AG04450 (cell line): ENCODE data around the gene NEK1. TPM values are rescaled to one million over a fixed set of nuclear protein-coding genes. Genes with fewer than 3 reads are reported as not detected.

Experiments
- CTCF ChIA-PET: fragments of 300-600, 350-600 bp; formaldehyde crosslinking; extraction: SDS; loops from one replicate; lab custom pipeline; 2022; ENCODE audit warnings: antibody characterized with exemption, inconsistent platforms; lab: Charles Lee
- POLR2A ChIA-PET: fragments of 350-600 bp; formaldehyde crosslinking; extraction: SDS; loops from one replicate; lab custom pipeline; 2021; ENCODE audit warnings: antibody characterized with exemption, inconsistent platforms; lab: Yijun Ruan, JAX
- DNase-seq: peaks from one replicate; pipeline ENCODE4 v3.0.0-alpha.2; 2011; ENCODE audit warnings: low read depth, low spot score
- H3K27ac ChIP-seq: one replicate; pipeline ENCODE4 v1.5.1; 2012; ENCODE audit warnings: low read depth, low read length, control low read depth
- H3K27me3 ChIP-seq: one replicate; pipeline ENCODE4 v1.6.0; 2012; ENCODE audit warnings: low read length; ENCODE audit not compliant: control insufficient read depth, insufficient read depth
- H3K4me3 ChIP-seq: 2 replicates; pipeline ENCODE4 v1.5.1; 2011; ENCODE audit warnings: mild to moderate bottlenecking, low read depth, low read length, control low read depth
- H3K9me3 ChIP-seq: 2 replicates; pipeline ENCODE4 v1.5.1; 2012; ENCODE audit warnings: low read length; ENCODE audit not compliant: control insufficient read depth, insufficient read depth
- polyA plus RNA-seq: library from polyadenylated mRNA; depleted of rRNA; stranded (reverse); fragments of >200 nt; gene quantifications from 2 replicates; pipeline ENCODE4 v1.2.3, GENCODE V29; 2011
- TF ChIP-seq, protein P1 (sequence below): IDR thresholded peaks from 2 replicates; pipeline ENCODE4 v1.5.1; 2011; ENCODE audit warnings: low read depth, low read length, control low read depth, inconsistent platforms

Gene NEK1
- polyA plus RNA-seq, 1 experiment: 7.7 TPM

GRCh38 chr4:169640261-169640870, 28.0 kb upstream of the NEK1 start:
- POLR2A ChIA-PET: interaction anchor here (0.5 to 1.0 kb wide), 3 partner anchors 19 to 630 kb away, joined by 5 to 9 read pairs (median 6); partner anchors contain the start of gene CBR4
- no peak overlapping the region for H3K27ac ChIP-seq
- TF ChIP-seq, protein P1, sequence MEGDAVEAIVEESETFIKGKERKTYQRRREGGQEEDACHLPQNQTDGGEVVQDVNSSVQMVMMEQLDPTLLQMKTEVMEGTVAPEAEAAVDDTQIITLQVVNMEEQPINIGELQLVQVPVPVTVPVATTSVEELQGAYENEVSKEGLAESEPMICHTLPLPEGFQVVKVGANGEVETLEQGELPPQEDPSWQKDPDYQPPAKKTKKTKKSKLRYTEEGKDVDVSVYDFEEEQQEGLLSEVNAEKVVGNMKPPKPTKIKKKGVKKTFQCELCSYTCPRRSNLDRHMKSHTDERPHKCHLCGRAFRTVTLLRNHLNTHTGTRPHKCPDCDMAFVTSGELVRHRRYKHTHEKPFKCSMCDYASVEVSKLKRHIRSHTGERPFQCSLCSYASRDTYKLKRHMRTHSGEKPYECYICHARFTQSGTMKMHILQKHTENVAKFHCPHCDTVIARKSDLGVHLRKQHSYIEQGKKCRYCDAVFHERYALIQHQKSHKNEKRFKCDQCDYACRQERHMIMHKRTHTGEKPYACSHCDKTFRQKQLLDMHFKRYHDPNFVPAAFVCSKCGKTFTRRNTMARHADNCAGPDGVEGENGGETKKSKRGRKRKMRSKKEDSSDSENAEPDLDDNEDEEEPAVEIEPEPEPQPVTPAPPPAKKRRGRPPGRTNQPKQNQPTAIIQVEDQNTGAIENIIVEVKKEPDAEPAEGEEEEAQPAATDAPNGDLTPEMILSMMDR: no peak
- H3K9me3 ChIP-seq: no peaks in the 10 kb centered on the region
- peak; percentile 58 for DNase-seq
- CTCF ChIA-PET: interaction anchor here (1.0 kb wide), 1 partner anchor 20 kb away, joined by 3 read pairs; no protein-coding TSS in a partner anchor
- no peak overlapping the region for H3K4me3 ChIP-seq
- no peaks in the 10 kb centered on the region for H3K27me3 ChIP-seq

- POLR2A ChIA-PET: no interaction called here
- no peak for DNase-seq
- Histone ChIP-seq H3K27ac (no peak overlapping the region), H3K9me3 (no peaks in the 10 kb centered on the region; the same call in 1 of the 2 replicates), H3K4me3 (no peak overlapping the region), H3K27me3 (no peaks in the 10 kb centered on the region)
- CTCF ChIA-PET: interaction anchor here (1.0 kb wide), 1 partner anchor 15 kb away, joined by 3 read pairs; the partner anchor contains the start of gene CLCN3
- TF ChIP-seq, protein P1: no peak
Observed at GRCh38 chr4:169634975-169635374, 22.6 kb upstream of the NEK1 start.

DNA sequence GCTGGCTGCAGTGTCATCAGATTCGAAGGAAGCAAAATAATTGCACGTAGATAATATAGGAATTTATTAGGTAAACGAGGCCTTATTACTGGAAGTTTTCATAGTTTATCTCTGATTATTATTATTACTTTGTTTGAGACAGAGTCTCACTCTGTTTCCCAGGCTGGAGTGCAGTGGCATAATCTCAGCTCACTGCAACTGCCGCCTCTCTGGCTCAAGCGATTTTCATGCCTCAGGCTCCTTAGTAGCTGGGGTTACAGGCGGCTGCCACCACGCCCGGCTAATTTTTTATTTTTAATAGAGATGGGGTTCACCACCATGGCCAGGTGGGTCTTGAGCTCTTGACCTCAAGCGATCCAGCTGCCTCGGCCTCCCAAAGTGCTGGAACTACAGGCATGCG, 20.5 kb upstream of the NEK1 start:
- TF ChIP-seq, protein P1: no peak
- DNase-seq: no peak
- CTCF ChIA-PET: interaction anchor here (1.0 kb wide), 1 partner anchor 14 kb away, joined by 4 read pairs; no protein-coding TSS in a partner anchor
- Histone ChIP-seq H3K27ac (no peak overlapping the region), H3K9me3 (no peaks in the 10 kb centered on the region; the same call in 1 of the 2 replicates), H3K4me3 (no peak overlapping the region), H3K27me3 (no peaks in the 10 kb centered on the region)
- POLR2A ChIA-PET: no interaction called here

DNA sequence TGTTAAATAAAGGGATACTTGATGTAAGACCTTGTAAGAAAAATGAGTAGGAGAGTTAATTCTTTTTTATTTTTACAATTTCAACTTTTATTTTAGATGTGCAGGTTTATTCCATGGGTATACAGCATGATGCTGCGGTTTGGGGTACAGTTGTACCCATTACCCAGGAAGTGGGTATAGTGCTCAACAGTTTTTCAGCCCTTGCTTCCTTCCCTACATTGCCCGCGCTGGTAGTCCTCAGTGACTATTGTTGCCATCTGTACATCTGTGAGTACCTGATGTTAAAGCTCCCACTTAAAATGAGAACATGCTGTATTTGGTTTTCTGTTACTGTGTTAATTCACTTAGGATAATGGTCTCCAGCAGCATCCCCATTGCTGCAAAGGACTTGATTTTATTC, 17.7 kb upstream of the NEK1 start:
- DNase-seq: no peak
- TF ChIP-seq, protein P1: no peak
- no peak overlapping the region for H3K27ac ChIP-seq
- no peaks in the 10 kb centered on the region for H3K27me3 ChIP-seq
- H3K9me3 ChIP-seq: no peaks in the 10 kb centered on the region; the same call in 1 of the 2 replicates
- CTCF ChIA-PET: interaction anchor here (1.1 to 1.8 kb wide), 2 partner anchors 10 to 17 kb away, joined by 3 to 5 read pairs; partner anchors contain the start of genes CLCN3 and NEK1
- H3K4me3 ChIP-seq: no peak overlapping the region
- POLR2A ChIA-PET: no interaction called here

DNA sequence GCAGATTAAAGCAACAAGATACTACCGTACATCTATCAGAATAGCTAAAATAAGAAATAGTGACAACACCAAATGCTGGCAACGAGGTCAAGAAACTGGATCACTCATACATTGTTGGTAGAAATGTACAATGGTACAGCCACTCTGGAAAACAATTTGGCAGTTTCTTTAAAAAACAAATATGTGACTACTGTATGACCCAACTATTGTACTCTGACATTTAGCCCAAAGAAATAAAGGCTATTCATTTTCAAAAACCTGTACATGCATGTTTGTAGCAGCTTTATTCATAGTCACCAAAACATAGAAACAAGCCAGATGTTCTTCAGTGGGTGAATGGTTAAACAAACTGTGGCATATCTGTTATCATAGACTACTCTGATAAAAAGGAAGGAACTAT, 16.2 kb upstream of the NEK1 start:
- ChIA-PET POLR2A (no interaction called here), CTCF (interaction anchor here (1.8 kb wide), 1 partner anchor 16 kb away, joined by 5 read pairs; the partner anchor contains the start of gene NEK1)
- TF ChIP-seq, protein P1: no peak
- no peak for DNase-seq
- H3K9me3 ChIP-seq: no peaks in the 10 kb centered on the region; the same call in 1 of the 2 replicates
- no peak overlapping the region for H3K4me3 ChIP-seq
- H3K27ac ChIP-seq: no peak overlapping the region
- H3K27me3 ChIP-seq: no peaks in the 10 kb centered on the region
